ENCODE results near the gene BHMT. TPM values are rescaled to one million over a fixed set of nuclear protein-coding genes. Genes with fewer than 3 reads are reported as not detected.
A peak's percentile ranks its signal among the peaks of the same experiment; 100 is the strongest.

BHMT gene
- total RNA-seq, 2 experiments from 2014 or later, result not detected

GRCh38 chr5:79105868-79106267 lies 5.7 kb upstream of the BHMT start:
- ATAC-seq (no peak), DNase-seq (no peak)
- peak; percentile 13 for TF ChIP-seq CTCF (IDR thresholded peaks at IDR 0.05)
- Mint-ChIP-seq H3K4me3 (no peak overlapping the region), H3K36me3 (ENCODE audit: low read depth) (no peaks in the 10 kb centered on the region), H3K27ac (no peak overlapping the region), H3K9me3 (no peaks in the 10 kb centered on the region), H3K4me1 (ENCODE audit: low read depth) (no peaks in the 10 kb centered on the region), H3K27me3 (peaks cover 17% of the 10 kb centered on the region)
- POLR2A ChIA-PET, result no interaction called here
- CTCF ChIA-PET, result interaction anchor here (1.0 to 5.7 kb wide), 7 partner anchors 11 to 492 kb away, joined by 3 to 100 read pairs (median 5); no protein-coding TSS in a partner anchor
- intact Hi-C loops (cut with micrococcal nuclease), result loop anchor here (5.0 kb wide), 1 partner anchor 84 kb away; no protein-coding TSS in a partner anchor

- H3K27ac Mint-ChIP-seq, result no peak overlapping the region
- H3K36me3 Mint-ChIP-seq (ENCODE audit: low read depth), result no peaks in the 10 kb centered on the region
- no peak for TF ChIP-seq CTCF (IDR thresholded peaks at IDR 0.05)
- no peak for ATAC-seq
- peaks cover 29% of the 10 kb centered on the region for H3K27me3 Mint-ChIP-seq
- no peak for DNase-seq
- CTCF ChIA-PET, result interaction anchor here (1.2 to 5.7 kb wide), 5 partner anchors 10 to 85 kb away, joined by 3 to 100 read pairs (median 12); no protein-coding TSS in a partner anchor
- no peaks in the 10 kb centered on the region for H3K9me3 Mint-ChIP-seq
- no peaks in the 10 kb centered on the region for H3K4me1 Mint-ChIP-seq (ENCODE audit: low read depth)
- H3K4me3 Mint-ChIP-seq, result no peak overlapping the region
- POLR2A ChIA-PET, result no interaction called here
- intact Hi-C loops (cut with micrococcal nuclease), result loop anchor here (5.0 kb wide), 1 partner anchor 85 kb away; no protein-coding TSS in a partner anchor
Observed at GRCh38 chr5:79107020-79107796, 4.4 kb upstream of the BHMT start.

DNA sequence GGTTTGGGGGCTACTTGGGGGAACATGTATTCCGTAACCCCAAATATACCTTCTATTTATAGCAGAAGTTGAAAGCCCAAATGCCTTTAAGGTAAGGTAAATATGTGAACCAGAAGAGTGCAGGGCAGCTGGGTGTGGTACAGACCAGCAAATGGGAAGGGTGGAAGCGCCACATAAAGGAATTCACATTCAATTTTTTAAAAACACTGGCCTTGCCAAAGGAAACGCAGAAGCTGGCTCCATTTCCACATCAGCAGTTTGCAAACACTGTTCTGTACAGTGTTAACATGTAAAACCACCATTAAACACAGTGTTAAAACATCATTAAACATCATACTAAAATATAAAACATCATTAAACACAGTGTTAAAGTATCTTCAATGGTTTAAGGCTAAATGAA lies 3.5 kb upstream of the BHMT start:
- intact Hi-C loops (cut with micrococcal nuclease), result loop anchor here (5.0 kb wide), 1 partner anchor 86 kb away; no protein-coding TSS in a partner anchor
- ATAC-seq, result no peak
- ChIA-PET POLR2A (no interaction called here), CTCF (interaction anchor here (1.2 to 5.7 kb wide), 3 partner anchors 9 to 85 kb away, joined by 3 to 100 read pairs (median 12); no protein-coding TSS in a partner anchor)
- no peak for TF ChIP-seq CTCF (IDR thresholded peaks at IDR 0.05)
- Mint-ChIP-seq H3K4me1 (ENCODE audit: low read depth) (no peaks in the 10 kb centered on the region), H3K27me3 (peaks cover 37% of the 10 kb centered on the region), H3K27ac (no peak overlapping the region), H3K4me3 (no peak overlapping the region), H3K9me3 (no peaks in the 10 kb centered on the region), H3K36me3 (ENCODE audit: low read depth) (no peaks in the 10 kb centered on the region)
- no peak for DNase-seq

DNA sequence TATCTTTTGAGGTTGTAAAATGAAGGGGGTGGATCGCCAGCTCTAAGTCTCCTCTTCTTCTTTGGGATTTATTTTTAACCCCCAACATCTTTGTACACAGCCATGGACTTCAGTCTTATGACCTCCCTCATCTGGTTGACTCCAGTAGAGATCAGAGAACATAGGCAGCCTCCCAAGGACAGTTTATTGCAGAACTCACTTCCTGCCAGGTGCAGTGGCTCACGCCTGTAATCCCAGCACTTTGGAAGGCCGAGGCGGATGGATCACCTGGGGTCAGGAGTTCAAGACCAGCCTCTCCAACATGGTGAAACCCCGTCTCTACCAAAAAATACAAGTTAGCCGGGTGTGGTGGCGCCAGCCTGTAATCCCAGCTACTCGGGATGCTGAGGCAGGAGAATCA lies 2.8 kb upstream of the BHMT start:
- POLR2A ChIA-PET, result no interaction called here
- no peaks in the 10 kb centered on the region for H3K36me3 Mint-ChIP-seq (ENCODE audit: low read depth)
- no peak for ATAC-seq

More for the DNA sequence above, 2.8 kb upstream of the BHMT start:
- H3K27me3 Mint-ChIP-seq, result peaks cover 38% of the 10 kb centered on the region
- H3K4me1 Mint-ChIP-seq (ENCODE audit: low read depth), result no peaks in the 10 kb centered on the region
- no peak for TF ChIP-seq CTCF (IDR thresholded peaks at IDR 0.05)
- CTCF ChIA-PET, result interaction anchor here (0.6 to 5.7 kb wide), 7 partner anchors 14 to 133 kb away, joined by 3 to 100 read pairs (median 3); no protein-coding TSS in a partner anchor
- no peaks in the 10 kb centered on the region for H3K9me3 Mint-ChIP-seq
- no peak overlapping the region for H3K27ac Mint-ChIP-seq
- no peak for DNase-seq
- intact Hi-C loops (cut with micrococcal nuclease), result loop anchor here (5.0 kb wide), 1 partner anchor 86 kb away; no protein-coding TSS in a partner anchor
- H3K4me3 Mint-ChIP-seq, result no peak overlapping the region

Data from activated CD8-positive, alpha-beta T cell treated with anti-CD3 and anti-CD28 coated beads for 36 hours (primary cell).